NCI-H2196 (cell line): ENCODE results near the gene ADH6.
"Not testable (repeated sequence)": the region's sequence is repeated elsewhere in the genome, so short reads cannot be mapped to it uniquely, and the experiment has no call there.

Experiments used
- DNase-seq: peaks from one replicate; lab custom pipeline; 2025; ENCODE audit not compliant: unreplicated experiment; lab: John Stamatoyannopoulos, UW

ADH6 gene

GRCh38 chr4:99200138-99200537 lies 18.9 kb downstream of the ADH6 start:
- DNase-seq, result no peak

GRCh38 chr4:99190336-99190735 lies 28.7 kb downstream of the ADH6 start:
- no peak for DNase-seq

- not testable (repeated sequence) for DNase-seq
Observed at GRCh38 chr4:99189900-99190299, 29.1 kb downstream of the ADH6 start.

GRCh38 chr4:99186029-99186428 lies 33.0 kb downstream of the ADH6 start:
- DNase-seq, result no peak

GRCh38 chr4:99185581-99185980 lies 33.5 kb downstream of the ADH6 start:
- DNase-seq, result no peak

GRCh38 chr4:99180382-99181070 lies 38.5 kb downstream of the ADH6 start:
- no peak for DNase-seq

GRCh38 chr4:99179626-99180025 lies 39.4 kb downstream of the ADH6 start:
- DNase-seq, result no peak

GRCh38 chr4:99179178-99179577 lies 39.9 kb downstream of the ADH6 start:
- DNase-seq, result no peak

GRCh38 chr4:99166544-99166943 lies 52.5 kb downstream of the ADH6 start:
- no peak for DNase-seq

GRCh38 chr4:99165978-99166377 lies 53.1 kb downstream of the ADH6 start:
- no peak for DNase-seq

- DNase-seq, result no peak
Observed at GRCh38 chr4:99161373-99162099, 57.5 kb downstream of the ADH6 start.

GRCh38 chr4:99159699-99160098 lies 59.3 kb downstream of the ADH6 start:
- no peak for DNase-seq

- no peak for DNase-seq
Observed at GRCh38 chr4:99157478-99157935, 61.5 kb downstream of the ADH6 start.

GRCh38 chr4:99156992-99157391 lies 62.1 kb downstream of the ADH6 start:
- no peak for DNase-seq

- no peak for DNase-seq
Observed at GRCh38 chr4:99154658-99155342, 64.2 kb downstream of the ADH6 start.
